Breast epithelium (tissue), 3 donors: Measurements from ENCODE around the gene NAGA.

ENCODE experiments used
- CTCF ChIP-seq, 3 donors: fragments of 450-650 bp; IDR thresholded peaks; one replicate each; pipeline ENCODE4 v1.5.1; 2016 to 2017; ENCODE audit warnings: antibody characterized with exemption in 3 of 3, mild to moderate bottlenecking in 3 of 3, moderate library complexity in 3 of 3
- POLR2A ChIP-seq: fragments of 450-650 bp; IDR thresholded peaks from one replicate; pipeline ENCODE4 v1.6.1; 2016; ENCODE audit warnings: antibody characterized with exemption, mild to moderate bottlenecking, moderate library complexity
- POLR2AphosphoS5 ChIP-seq, 3 donors: sonication (generic); formaldehyde crosslinking; IDR thresholded peaks; one replicate each; pipeline ENCODE4 v1.6.1; 2017; ENCODE audit warnings: antibody characterized with exemption in 3 of 3

GRCh38 chr22:42076764-42077485 is 6.3 kb upstream of the NAGA start:
- TF ChIP-seq CTCF (IDR thresholded peaks at IDR 0.05): no peak
- no peak for TF ChIP-seq POLR2A
- no peak for TF ChIP-seq POLR2AphosphoS5 (IDR thresholded peaks at IDR 0.05)
